ENCODE measurements around the gene LRP8. TPM values are rescaled to one million over a fixed set of nuclear protein-coding genes. Genes with fewer than 3 reads are reported as not detected.

LRP8 gene
- total RNA-seq, 5 donors from 2014 or later (not counting 1 experiment from before 2014, with no cell fraction given): 8.9 to 21.5 (median 19.8) TPM

- Mint-ChIP-seq H3K4me1 (peaks cover 11 to 22% (median 19%) of the 10 kb centered on the region in 3 donors), H3K27me3 (no peaks in the 10 kb centered on the region), H3K36me3 (no peaks in the 10 kb centered on the region), H3K9me3 (no peaks in the 10 kb centered on the region), H3K27ac (peak overlapping the region; percentile 92), H3K4me3 (peak overlapping the region; percentile 88 to 96 (median 91))
- Histone ChIP-seq H3K4me1 (ENCODE audit: control insufficient read depth in 1 of 2, extremely low read depth in 1 of 2, insufficient read depth in 2 of 2, low read length in 2 of 2) (peaks cover 0 to 32% of the 10 kb centered on the region in 2 experiments), H3K9me3 (no peaks in the 10 kb centered on the region), H3K27ac (ENCODE audit: low read length) (peak overlapping the region; percentile 59), H3K36me3 (ENCODE audit: control insufficient read depth in 2 of 2, extremely low read depth in 1 of 2, insufficient read depth in 1 of 2, low read length in 1 of 2) (peaks cover 0 to 3% of the 10 kb centered on the region in 2 donors), H3K27me3 (replicated peaks in 1 of 2; ENCODE audit: control insufficient read depth in 2 of 2, extremely low read depth in 1 of 2, insufficient read depth in 2 of 2, low read length in 1 of 2) (no peaks in the 10 kb centered on the region), H3K4me3 (ENCODE audit: control insufficient read depth in 1 of 2, extremely low read depth in 1 of 2, low read length in 1 of 2) (peak overlapping the region; percentile 75 to 81)
- ChIA-PET CTCF (no interaction called here), POLR2A (no interaction called here)
- no peak for ATAC-seq (replicated peaks in 1 of 4)
- 23% methylated on average over 23 of the region's 26 CpGs for WGBS (ENCODE audit: insufficient coverage)
- DNase-seq: peak in 1 of 35 experiments; percentile 19
These were observed 2.4 kb downstream of the LRP8 start for GRCh38 chr1:53325326-53326087.

GRCh38 chr1:53324728-53325297, 3.1 kb downstream of the LRP8 start:
- ChIA-PET CTCF (no interaction called here), POLR2A (no interaction called here)
- Mint-ChIP-seq H3K27me3 (no peaks in the 10 kb centered on the region), H3K4me3 (peak overlapping the region in 2 of 3 donors; percentile 91 to 96), H3K4me1 (peaks cover 11 to 22% (median 19%) of the 10 kb centered on the region in 3 donors), H3K9me3 (no peaks in the 10 kb centered on the region), H3K27ac (peak overlapping the region; percentile 92), H3K36me3 (no peaks in the 10 kb centered on the region)
- Histone ChIP-seq H3K4me3 (ENCODE audit: control insufficient read depth in 1 of 2, extremely low read depth in 1 of 2, low read length in 1 of 2) (no peak overlapping the region), H3K9me3 (no peaks in the 10 kb centered on the region), H3K27ac (ENCODE audit: low read length) (no peak overlapping the region), H3K36me3 (ENCODE audit: control insufficient read depth in 2 of 2, extremely low read depth in 1 of 2, insufficient read depth in 1 of 2, low read length in 1 of 2) (peaks cover 0 to 3% of the 10 kb centered on the region in 2 donors), H3K27me3 (replicated peaks in 1 of 2; ENCODE audit: control insufficient read depth in 2 of 2, extremely low read depth in 1 of 2, insufficient read depth in 2 of 2, low read length in 1 of 2) (no peaks in the 10 kb centered on the region), H3K4me1 (ENCODE audit: control insufficient read depth in 1 of 2, extremely low read depth in 1 of 2, insufficient read depth in 2 of 2, low read length in 2 of 2) (peaks cover 0 to 32% of the 10 kb centered on the region in 2 experiments)
- WGBS (ENCODE audit: insufficient coverage): 97% methylated on average over 6 of the region's 7 CpGs
- DNase-seq (no peak), ATAC-seq (replicated peaks in 1 of 4) (no peak)

DNA sequence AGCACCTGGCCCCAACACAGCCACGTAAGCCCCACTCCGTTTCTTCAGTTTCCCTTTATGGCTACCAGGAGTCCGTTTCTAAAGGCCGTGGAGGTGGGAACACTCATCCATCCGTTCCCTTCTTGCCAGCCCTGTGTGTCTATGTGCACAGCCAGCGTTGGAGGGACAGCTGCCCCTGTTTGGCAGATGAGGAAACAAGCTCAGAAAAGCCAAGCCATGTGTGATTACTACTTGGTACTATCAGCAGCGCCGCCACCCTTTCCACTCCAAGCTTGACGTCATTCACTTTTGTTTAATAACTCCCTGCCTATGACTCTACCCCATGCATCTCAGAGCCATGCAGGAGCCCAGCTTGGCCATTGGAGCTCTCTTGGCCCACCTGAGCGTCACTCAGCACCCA, 3.5 kb downstream of the LRP8 start:
- Histone ChIP-seq H3K27me3 (replicated peaks in 1 of 2; ENCODE audit: control insufficient read depth in 2 of 2, extremely low read depth in 1 of 2, insufficient read depth in 2 of 2, low read length in 1 of 2) (no peaks in the 10 kb centered on the region), H3K4me1 (ENCODE audit: control insufficient read depth in 1 of 2, extremely low read depth in 1 of 2, insufficient read depth in 2 of 2, low read length in 2 of 2) (peaks cover 0 to 32% of the 10 kb centered on the region in 2 experiments), H3K27ac (ENCODE audit: low read length) (no peak overlapping the region), H3K4me3 (ENCODE audit: control insufficient read depth in 1 of 2, extremely low read depth in 1 of 2, low read length in 1 of 2) (no peak overlapping the region), H3K9me3 (no peaks in the 10 kb centered on the region), H3K36me3 (ENCODE audit: control insufficient read depth in 2 of 2, extremely low read depth in 1 of 2, insufficient read depth in 1 of 2, low read length in 1 of 2) (peaks cover 0 to 3% of the 10 kb centered on the region in 2 donors)
- Mint-ChIP-seq H3K4me1 (peaks cover 11 to 22% (median 19%) of the 10 kb centered on the region in 3 donors), H3K36me3 (no peaks in the 10 kb centered on the region), H3K27ac (peak overlapping the region; percentile 3 to 54), H3K9me3 (no peaks in the 10 kb centered on the region), H3K27me3 (no peaks in the 10 kb centered on the region), H3K4me3 (peak overlapping the region in 1 of 3 donors; percentile 96)
- ChIA-PET CTCF (no interaction called here), POLR2A (interaction anchor here in 1 of 2 donors (0.6 kb wide), 1 partner anchor 1805 kb away, joined by 5 read pairs; no protein-coding TSS in a partner anchor)
- ATAC-seq (replicated peaks in 1 of 4) (no peak), DNase-seq (no peak)
- 97% methylated on average over 10 of the region's 10 CpGs for WGBS (ENCODE audit: insufficient coverage)

GRCh38 chr1:53323316-53323715, 4.6 kb downstream of the LRP8 start:
- CTCF ChIA-PET: interaction anchor here in 1 of 2 donors (0.6 kb wide), 1 partner anchor 27 kb away, joined by 3 read pairs; no protein-coding TSS in a partner anchor
- H3K27me3 Mint-ChIP-seq: no peaks in the 10 kb centered on the region
- POLR2A ChIA-PET: no interaction called here

GRCh38 chr1:53321776-53322602, 5.9 kb downstream of the LRP8 start:
- ATAC-seq (replicated peaks in 1 of 4): no peak
- H3K9me3 Mint-ChIP-seq: no peaks in the 10 kb centered on the region
- no peaks in the 10 kb centered on the region for H3K27me3 Mint-ChIP-seq
- CTCF ChIA-PET: interaction anchor here in 1 of 2 donors (0.7 kb wide), 1 partner anchor 13 kb away, joined by 3 read pairs; no protein-coding TSS in a partner anchor
- H3K4me1 Mint-ChIP-seq: peaks cover 10 to 19% (median 15%) of the 10 kb centered on the region in 3 donors
- no peak overlapping the region for H3K27ac Mint-ChIP-seq
- POLR2A ChIA-PET: no interaction called here
- Histone ChIP-seq H3K27ac (ENCODE audit: low read length) (no peak overlapping the region), H3K36me3 (ENCODE audit: control insufficient read depth in 2 of 2, extremely low read depth in 1 of 2, insufficient read depth in 1 of 2, low read length in 1 of 2) (peaks cover 0 to 3% of the 10 kb centered on the region in 2 donors), H3K9me3 (no peaks in the 10 kb centered on the region), H3K27me3 (replicated peaks in 1 of 2; ENCODE audit: control insufficient read depth in 2 of 2, extremely low read depth in 1 of 2, insufficient read depth in 2 of 2, low read length in 1 of 2) (no peaks in the 10 kb centered on the region), H3K4me1 (ENCODE audit: control insufficient read depth in 1 of 2, extremely low read depth in 1 of 2, insufficient read depth in 2 of 2, low read length in 2 of 2) (peaks cover 0 to 16% of the 10 kb centered on the region in 2 experiments), H3K4me3 (ENCODE audit: control insufficient read depth in 1 of 2, extremely low read depth in 1 of 2, low read length in 1 of 2) (no peak overlapping the region)
- 83% methylated on average over 8 of the region's 11 CpGs for WGBS (ENCODE audit: insufficient coverage)
- DNase-seq: no peak
- H3K36me3 Mint-ChIP-seq: no peaks in the 10 kb centered on the region
- H3K4me3 Mint-ChIP-seq: no peak overlapping the region

More at GRCh38 chr1:53323316-53323715, 4.6 kb downstream of the LRP8 start:
- H3K27me3 ChIP-seq (replicated peaks in 1 of 2; ENCODE audit: control insufficient read depth in 2 of 2, extremely low read depth in 1 of 2, insufficient read depth in 2 of 2, low read length in 1 of 2): no peaks in the 10 kb centered on the region
- H3K36me3 ChIP-seq (ENCODE audit: control insufficient read depth in 2 of 2, extremely low read depth in 1 of 2, insufficient read depth in 1 of 2, low read length in 1 of 2): peaks cover 0 to 3% of the 10 kb centered on the region in 2 donors
- no peak for ATAC-seq (replicated peaks in 1 of 4)
- peaks cover 11 to 22% (median 19%) of the 10 kb centered on the region in 3 donors for H3K4me1 Mint-ChIP-seq
- no peaks in the 10 kb centered on the region for H3K9me3 Mint-ChIP-seq
- no peak overlapping the region for H3K27ac ChIP-seq (ENCODE audit: low read length)
- H3K4me3 Mint-ChIP-seq: no peak overlapping the region
- WGBS (ENCODE audit: insufficient coverage): 96% methylated on average over 11 of the region's 11 CpGs
- H3K9me3 ChIP-seq: no peaks in the 10 kb centered on the region
- H3K36me3 Mint-ChIP-seq: no peaks in the 10 kb centered on the region
- no peak overlapping the region for H3K4me3 ChIP-seq (ENCODE audit: control insufficient read depth in 1 of 2, extremely low read depth in 1 of 2, low read length in 1 of 2)
- no peak for DNase-seq
- H3K27ac Mint-ChIP-seq: no peak overlapping the region
- H3K4me1 ChIP-seq (ENCODE audit: control insufficient read depth in 1 of 2, extremely low read depth in 1 of 2, insufficient read depth in 2 of 2, low read length in 2 of 2): peaks cover 0 to 24% of the 10 kb centered on the region in 2 experiments

DNA sequence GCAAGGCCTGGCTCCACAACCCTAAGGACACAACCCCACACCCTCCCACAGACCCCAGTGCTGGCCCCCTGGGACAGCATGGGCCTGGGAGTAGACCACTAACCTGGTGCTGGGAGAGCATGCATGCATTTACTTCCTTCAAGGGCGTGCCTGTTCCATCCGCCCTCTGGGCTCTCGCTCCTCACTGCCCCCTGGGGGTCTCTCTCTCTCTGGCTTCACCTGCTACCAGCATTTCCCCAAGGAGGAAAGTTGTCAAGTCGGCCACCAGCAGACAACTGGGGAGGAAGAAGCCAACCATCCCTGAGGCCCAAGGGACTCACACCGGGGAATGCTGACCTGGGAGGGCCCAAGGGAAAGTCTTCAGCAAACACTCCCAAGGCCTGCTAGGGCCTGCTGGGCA, 6.5 kb downstream of the LRP8 start:
- peaks cover 10 to 15% (median 14%) of the 10 kb centered on the region in 3 donors for H3K4me1 Mint-ChIP-seq
- no peak overlapping the region for H3K4me3 Mint-ChIP-seq
- H3K36me3 Mint-ChIP-seq: no peaks in the 10 kb centered on the region
- ATAC-seq (replicated peaks in 1 of 4) (no peak), DNase-seq (no peak)
- ChIA-PET POLR2A (no interaction called here), CTCF (interaction anchor here in 1 of 2 donors (0.7 kb wide), 1 partner anchor 13 kb away, joined by 3 read pairs; no protein-coding TSS in a partner anchor)
- Histone ChIP-seq H3K4me1 (ENCODE audit: control insufficient read depth in 1 of 2, extremely low read depth in 1 of 2, insufficient read depth in 2 of 2, low read length in 2 of 2) (peaks cover 0 to 12% of the 10 kb centered on the region in 2 experiments), H3K4me3 (ENCODE audit: control insufficient read depth in 1 of 2, extremely low read depth in 1 of 2, low read length in 1 of 2) (no peak overlapping the region), H3K27me3 (replicated peaks in 1 of 2; ENCODE audit: control insufficient read depth in 2 of 2, extremely low read depth in 1 of 2, insufficient read depth in 2 of 2, low read length in 1 of 2) (no peaks in the 10 kb centered on the region), H3K9me3 (no peaks in the 10 kb centered on the region), H3K36me3 (ENCODE audit: control insufficient read depth in 2 of 2, extremely low read depth in 1 of 2, insufficient read depth in 1 of 2, low read length in 1 of 2) (peaks cover 0 to 3% of the 10 kb centered on the region in 2 donors), H3K27ac (ENCODE audit: low read length) (no peak overlapping the region)
- no peaks in the 10 kb centered on the region for H3K27me3 Mint-ChIP-seq
- H3K9me3 Mint-ChIP-seq: no peaks in the 10 kb centered on the region
- 93% methylated on average over 3 of the region's 5 CpGs for WGBS (ENCODE audit: insufficient coverage)
- no peak overlapping the region for H3K27ac Mint-ChIP-seq
